Renal cortex interstitium (tissue), 11 donors: ENCODE results near the gene DRAXIN. TPM values are rescaled to one million over a fixed set of nuclear protein-coding genes. Genes with fewer than 3 reads are reported as not detected.

Source experiments
- DNase-seq, 11 donors: peaks; one replicate each; pipeline ENCODE4 v3.0.0-alpha.2; 2013; ENCODE audit warnings: low read depth in 9 of 11, low spot score in 4 of 11; ENCODE audit errors: extremely low read depth in 1 of 11
- polyA plus RNA-seq, 3 donors: library from polyadenylated mRNA; unstranded; fragments of 120-200 nt; gene quantifications; one replicate each; pipeline ENCODE4 v1.2.1, GENCODE V29; 2013; ENCODE audit not compliant: insufficient read length in 3 of 3

The DRAXIN gene
- polyA plus RNA-seq, 3 donors: 1.1 to 1.4 (median 1.2) TPM

GRCh38 chr1:11681071-11681771 lies 10.3 kb upstream of the DRAXIN start, which contains the start of gene MAD2L2:
Gene MAD2L2 (minus strand): TSS chr1:11681148. CDS start chr1:11680601, 547 bp downstream.
- peak in 7 of 11 donors; percentile 52 to 79 (median 76) for DNase-seq

GRCh38 chr1:11682287-11682771 lies 9.2 kb upstream of the DRAXIN start:
- no peak for DNase-seq

DNA sequence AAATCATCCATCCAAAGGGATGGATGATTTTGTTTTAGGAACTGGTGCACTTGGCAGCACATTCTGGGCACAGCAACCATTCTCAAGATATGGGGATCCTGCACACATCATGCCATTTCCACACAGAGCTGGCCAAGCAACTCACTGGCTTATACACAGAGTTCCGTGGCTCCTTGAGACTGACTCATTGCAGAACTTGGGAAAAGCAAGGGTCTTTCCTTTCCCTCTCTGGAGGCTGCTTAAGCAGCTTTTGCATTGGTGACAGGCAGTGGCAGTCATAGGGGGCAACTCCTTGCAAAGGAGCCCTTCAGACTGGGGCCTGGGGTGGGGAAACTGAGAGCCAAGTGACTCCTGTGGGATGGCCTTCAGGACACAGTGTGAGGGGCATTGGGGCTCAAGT lies 8.7 kb upstream of the DRAXIN start:
- DNase-seq: no peak

- no peak for DNase-seq
Measured at GRCh38 chr1:11684070-11684469, 7.4 kb upstream of the DRAXIN start.

DNA sequence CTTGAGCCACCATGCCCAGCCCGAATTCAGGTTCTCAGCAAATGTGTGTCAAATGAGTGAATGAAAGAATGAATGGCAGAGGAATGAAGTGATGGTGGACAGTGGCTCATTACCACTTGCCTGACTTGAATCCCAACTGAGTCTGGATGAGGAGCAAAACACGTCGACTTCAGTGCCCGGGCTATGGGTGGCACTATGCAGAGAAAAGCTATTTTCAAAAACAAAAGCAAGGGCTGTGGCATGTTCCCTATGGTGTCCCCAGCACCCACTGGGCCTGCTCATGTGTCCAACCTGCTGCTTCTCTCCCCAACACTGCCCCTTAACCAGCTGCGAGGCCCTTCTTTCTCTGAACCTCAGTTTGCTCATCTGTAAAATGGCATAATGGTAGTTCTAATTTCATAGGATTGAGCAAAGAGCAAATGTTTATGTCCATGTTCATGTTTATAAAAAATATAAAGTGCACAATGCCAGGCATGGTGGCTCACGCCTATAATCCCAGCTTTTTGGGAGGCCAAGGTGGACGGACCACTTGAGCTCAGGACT lies 6.2 kb upstream of the DRAXIN start:
- no peak for DNase-seq

- DNase-seq: no peak
Measured at GRCh38 chr1:11688506-11688905, 3.0 kb upstream of the DRAXIN start.

GRCh38 chr1:11690397-11691301 lies 861 bp upstream of the DRAXIN start:
- DNase-seq: peak in 6 of 11 donors; percentile 52 to 68 (median 61)

GRCh38 chr1:11691928-11692711 lies 610 bp downstream of the DRAXIN start:
- DNase-seq: no peak

- DNase-seq: no peak
Measured at GRCh38 chr1:11693024-11693590, 1.6 kb downstream of the DRAXIN start.

DNA sequence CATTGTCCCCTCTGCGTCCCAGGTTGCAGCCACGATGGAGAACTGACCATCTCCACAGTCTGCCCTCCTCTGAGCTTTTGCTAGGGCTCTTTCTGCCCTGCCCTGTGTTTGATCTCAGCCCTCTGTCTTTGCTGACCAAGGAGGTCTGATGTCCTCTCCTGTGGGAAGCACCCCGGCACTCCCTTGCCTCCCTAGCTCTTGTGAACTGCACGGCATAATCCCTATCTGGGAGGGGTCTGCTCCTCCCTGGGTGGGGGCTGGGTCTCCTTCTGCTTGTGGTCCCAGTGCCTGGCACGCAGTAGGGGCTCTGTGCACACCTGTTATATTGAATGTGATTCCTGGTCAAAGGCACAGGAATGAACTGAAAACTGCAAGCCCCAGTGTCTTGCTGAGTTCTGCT lies 2.4 kb downstream of the DRAXIN start:
- DNase-seq: no peak

GRCh38 chr1:11695861-11696260 lies 4.4 kb downstream of the DRAXIN start:
- DNase-seq: no peak

GRCh38 chr1:11697188-11697892 lies 5.8 kb downstream of the DRAXIN start:
- no peak for DNase-seq

- no peak for DNase-seq
Measured at GRCh38 chr1:11697893-11698210, 6.3 kb downstream of the DRAXIN start.

- no peak for DNase-seq
Measured at GRCh38 chr1:11700601-11701467, 9.3 kb downstream of the DRAXIN start.

DNA sequence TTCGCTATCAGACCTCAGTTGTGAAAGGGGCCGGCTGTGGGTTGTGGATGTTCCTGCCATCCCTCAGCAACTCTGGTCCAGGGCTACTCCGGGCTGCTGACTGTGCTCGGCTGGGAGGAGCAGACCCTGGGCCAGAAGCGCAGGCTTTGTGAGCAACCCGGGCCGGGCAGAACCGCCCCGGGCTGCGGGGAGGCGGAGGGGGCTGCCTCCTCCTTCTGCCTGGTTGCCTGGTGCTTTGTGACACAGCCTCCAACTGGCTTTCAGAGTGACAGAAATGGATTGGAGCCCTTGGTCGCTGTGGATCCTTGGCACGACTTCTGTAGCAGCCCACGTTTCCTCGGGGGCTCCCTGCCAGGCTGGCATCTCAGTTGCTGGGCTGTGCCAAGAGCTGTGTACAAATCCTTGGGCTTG lies 10.0 kb downstream of the DRAXIN start:
- DNase-seq: no peak

DNA sequence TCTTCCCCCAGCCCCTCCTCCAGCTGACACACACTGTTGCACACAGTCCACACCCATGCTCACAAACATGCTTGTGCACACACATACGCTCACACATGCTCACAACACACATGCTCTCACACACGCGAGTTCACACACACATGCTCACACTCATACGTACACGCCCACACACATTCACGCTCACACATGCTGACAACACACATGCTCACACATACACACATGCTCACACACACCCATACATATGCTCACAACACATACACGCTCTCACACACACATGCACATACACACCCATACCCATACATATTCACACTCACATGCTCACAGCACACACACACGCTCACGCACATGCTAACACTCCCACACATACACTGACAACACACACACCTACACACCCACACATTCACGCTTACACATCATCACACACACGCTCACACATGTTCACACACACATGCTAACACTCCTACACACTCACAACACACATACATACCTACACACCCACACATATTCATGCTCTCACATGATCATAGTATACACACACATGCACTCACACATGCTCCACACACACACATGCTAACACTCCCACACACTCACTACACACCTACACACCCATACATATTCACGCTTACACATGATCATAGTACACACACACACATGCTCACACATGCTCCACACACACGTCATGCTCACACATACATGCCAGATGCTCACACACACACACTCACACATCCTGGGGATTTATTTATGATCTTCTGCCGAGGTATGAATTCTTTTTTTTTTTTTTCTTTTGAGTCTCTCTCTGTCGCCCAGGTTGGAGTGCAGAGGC lies 10.7 kb downstream of the DRAXIN start:
- no peak for DNase-seq
